ENCODE data around the gene FOLR2.
"Not testable (repeated sequence)": the region's sequence is repeated elsewhere in the genome, so short reads cannot be mapped to it uniquely, and the experiment has no call there.

FOLR2 gene

GRCh38 chr11:72203163-72203562, 13.4 kb upstream of the FOLR2 start:
- no peak for DNase-seq (ENCODE audit: low read depth)
- no peak overlapping the region for H3K4me3 ChIP-seq (ENCODE audit: low read depth, low read length)

GRCh38 chr11:72204886-72205285, 11.7 kb upstream of the FOLR2 start:
- no peak for DNase-seq (ENCODE audit: low read depth)
- H3K4me3 ChIP-seq (ENCODE audit: low read depth, low read length): no peak overlapping the region

- not testable (repeated sequence) for DNase-seq (ENCODE audit: low read depth); H3K4me3 ChIP-seq (ENCODE audit: low read depth, low read length)
Measured at GRCh38 chr11:72206794-72207193, 9.8 kb upstream of the FOLR2 start.

- no peak for DNase-seq (ENCODE audit: low read depth)
- H3K4me3 ChIP-seq (ENCODE audit: low read depth, low read length): no peak overlapping the region
Measured at GRCh38 chr11:72208281-72208680, 8.3 kb upstream of the FOLR2 start.

GRCh38 chr11:72209101-72209500, 7.5 kb upstream of the FOLR2 start:
- no peak overlapping the region for H3K4me3 ChIP-seq (ENCODE audit: low read depth, low read length)
- DNase-seq (ENCODE audit: low read depth): no peak

GRCh38 chr11:72217841-72218240, 1.2 kb downstream of the FOLR2 start:
- no peak for DNase-seq (ENCODE audit: low read depth)
- no peak overlapping the region for H3K4me3 ChIP-seq (ENCODE audit: low read depth, low read length)

GRCh38 chr11:72218251-72218745, 1.7 kb downstream of the FOLR2 start:
- no peak overlapping the region for H3K4me3 ChIP-seq (ENCODE audit: low read depth, low read length)
- no peak for DNase-seq (ENCODE audit: low read depth)

- no peak overlapping the region for H3K4me3 ChIP-seq (ENCODE audit: low read depth, low read length)
- DNase-seq (ENCODE audit: low read depth): no peak
Measured at GRCh38 chr11:72220696-72221363, 4.2 kb downstream of the FOLR2 start.

- no peak for DNase-seq (ENCODE audit: low read depth)
- no peak overlapping the region for H3K4me3 ChIP-seq (ENCODE audit: low read depth, low read length)
Measured at GRCh38 chr11:72221386-72222075, 4.9 kb downstream of the FOLR2 start.

GRCh38 chr11:72222106-72222891, 5.7 kb downstream of the FOLR2 start:
- H3K4me3 ChIP-seq (ENCODE audit: low read depth, low read length): peak overlapping the region; percentile 98
- no peak for DNase-seq (ENCODE audit: low read depth)

GRCh38 chr11:72222907-72223614, 6.5 kb downstream of the FOLR2 start:
- peak; percentile 73 for DNase-seq (ENCODE audit: low read depth)
- H3K4me3 ChIP-seq (ENCODE audit: low read depth, low read length): peak overlapping the region; percentile 98

- H3K4me3 ChIP-seq (ENCODE audit: low read depth, low read length): peak overlapping the region; percentile 98
- no peak for DNase-seq (ENCODE audit: low read depth)
Measured at GRCh38 chr11:72223615-72224563, 7.3 kb downstream of the FOLR2 start.

GRCh38 chr11:72224564-72225410, 8.2 kb downstream of the FOLR2 start, which contains the start of gene INPPL1:
TSS of gene INPPL1 (plus strand) at chr11:72224767. CDS start at chr11:72224985, 218 bp downstream.
- peak within 1 kb of the TSS; percentile 98 for H3K4me3 ChIP-seq (ENCODE audit: low read depth, low read length)
- no peak for DNase-seq (ENCODE audit: low read depth)

- DNase-seq (ENCODE audit: low read depth): no peak
- H3K4me3 ChIP-seq (ENCODE audit: low read depth, low read length): peak overlapping the region; percentile 98
Measured at GRCh38 chr11:72225411-72225951, 8.9 kb downstream of the FOLR2 start.

- DNase-seq (ENCODE audit: low read depth): no peak
- H3K4me3 ChIP-seq (ENCODE audit: low read depth, low read length): no peak overlapping the region
Measured at GRCh38 chr11:72226701-72227100, 10.1 kb downstream of the FOLR2 start.

- H3K4me3 ChIP-seq (ENCODE audit: low read depth, low read length): no peak overlapping the region
- DNase-seq (ENCODE audit: low read depth): no peak
Measured at GRCh38 chr11:72227316-72228228, 11.0 kb downstream of the FOLR2 start.
